Mesendoderm (in vitro differentiated cells): ENCODE data around the gene HOXC4.
"Not testable (repeated sequence)": the region's sequence is repeated elsewhere in the genome, so short reads cannot be mapped to it uniquely, and the experiment has no call there.

Source experiments
- DNase-seq: peaks from one replicate; pipeline ENCODE4 v3.0.0; 2013
- H2AK5ac ChIP-seq: 2 replicates; pipeline ENCODE4 v1.6.1; 2013; ENCODE audit warnings: low read length, inconsistent platforms
- H2BK120ac ChIP-seq: 2 replicates; pipeline ENCODE4 v1.6.1; 2013; ENCODE audit warnings: low read depth, mild to moderate bottlenecking, low read length, moderate library complexity, mixed read lengths
- H2BK15ac ChIP-seq: replicated peaks from 2 replicates; pipeline ENCODE4 v1.6.1; 2013; ENCODE audit warnings: low read depth, mild to moderate bottlenecking, moderate library complexity
- H2BK5ac ChIP-seq: 2 replicates; pipeline ENCODE4 v1.6.1; 2013; ENCODE audit warnings: low read length, inconsistent platforms
- H3K18ac ChIP-seq: 2 replicates; pipeline ENCODE4 v1.6.1; 2013; ENCODE audit warnings: mild to moderate bottlenecking, low read length, mixed read lengths
- H3K23ac ChIP-seq: one replicate; pipeline ENCODE4 v1.6.1; 2013; ENCODE audit warnings: low read length
- H3K27ac ChIP-seq: 2 replicates; pipeline ENCODE4 v1.5.1; 2013; ENCODE audit warnings: low read depth, mild to moderate bottlenecking, inconsistent platforms, low read length, moderate library complexity
- H3K27me3 ChIP-seq: 2 replicates; pipeline ENCODE4 v1.6.1; 2013; ENCODE audit warnings: low read length, control low read depth, mild to moderate bottlenecking, inconsistent platforms; ENCODE audit not compliant: insufficient read depth, poor library complexity
- H3K36me3 ChIP-seq: 2 replicates; pipeline ENCODE4 v1.6.1; 2013; ENCODE audit warnings: low read length, inconsistent platforms; ENCODE audit not compliant: control insufficient read depth, insufficient read depth
- H3K4ac ChIP-seq: one replicate; pipeline ENCODE4 v1.6.1; 2013; ENCODE audit warnings: low read depth, mild to moderate bottlenecking, low read length, moderate library complexity
- H3K4me1 ChIP-seq: 2 replicates; pipeline ENCODE4 v1.6.1; 2013; ENCODE audit warnings: low read depth, low read length, inconsistent platforms; ENCODE audit not compliant: control insufficient read depth
- H3K4me2 ChIP-seq: 2 replicates; pipeline ENCODE4 v1.6.1; 2013; ENCODE audit warnings: low read length
- H3K4me3 ChIP-seq: 2 replicates; pipeline ENCODE4 v1.5.1; 2013; ENCODE audit warnings: mild to moderate bottlenecking, low read length
- H3K56ac ChIP-seq: one replicate; pipeline ENCODE4 v1.6.1; 2013; ENCODE audit warnings: low read length
- H3K79me1 ChIP-seq: 2 replicates; pipeline ENCODE4 v1.6.1; 2013; ENCODE audit warnings: low read length, inconsistent platforms
- H3K79me2 ChIP-seq: 2 replicates; pipeline ENCODE4 v1.6.1; 2013; ENCODE audit warnings: mild to moderate bottlenecking, low read length; ENCODE audit not compliant: control insufficient read depth, insufficient read depth
- H3K9ac ChIP-seq: 2 replicates; pipeline ENCODE4 v1.6.1; 2013; ENCODE audit warnings: low read length, inconsistent platforms
- H4K5ac ChIP-seq: one replicate; pipeline ENCODE4 v1.6.1; 2013; ENCODE audit warnings: low read length
- H4K8ac ChIP-seq: one replicate; pipeline ENCODE4 v1.6.1; 2013; ENCODE audit warnings: low read depth, mild to moderate bottlenecking, control low read depth, low read length, moderate library complexity
- WGBS: extraction: QIAGEN DNeasy Blood & Tissue Kit; methylation state at CpG from one replicate; pipeline ENCODE4 v1.1.7; 2013; ENCODE audit warnings: low lambda C conversion rate, missing lambda C conversion rate; ENCODE audit not compliant: insufficient coverage; ENCODE audit errors: extremely low coverage; 5-methylcytosine and 5-hydroxymethylcytosine counted together

The HOXC4 gene

GRCh38 chr12:54075409-54075808 is 21.8 kb downstream of the HOXC4 start:
- no peaks in the 10 kb centered on the region for H3K4me1 ChIP-seq

DNA sequence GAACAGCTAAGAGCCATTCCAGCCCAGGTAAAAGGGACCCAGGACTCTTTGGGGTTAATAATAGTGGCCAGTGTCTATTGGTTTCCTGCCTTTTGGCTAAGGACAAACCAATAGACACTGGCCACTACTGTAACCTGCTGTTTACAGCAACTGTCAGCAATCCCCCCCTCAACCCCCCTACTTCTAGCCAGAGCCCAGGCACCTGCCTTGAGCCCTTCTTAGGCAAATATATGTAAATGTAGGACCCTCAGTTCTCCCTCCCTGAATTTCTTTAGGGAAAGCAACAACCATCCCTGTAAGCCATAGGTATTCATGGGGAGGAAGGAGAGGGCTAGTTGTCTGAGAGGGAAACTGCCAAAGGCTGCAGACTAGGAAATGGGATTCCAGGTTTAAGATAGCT is 22.3 kb downstream of the HOXC4 start:
- H3K18ac ChIP-seq: no peak overlapping the region
- H2BK5ac ChIP-seq: no peak overlapping the region
- H3K27me3 ChIP-seq: peaks cover 38% of the 10 kb centered on the region
- no peak overlapping the region for H3K27ac ChIP-seq
- no peaks in the 10 kb centered on the region for H3K36me3 ChIP-seq
- no peaks in the 10 kb centered on the region for H3K79me2 ChIP-seq
- H2BK15ac ChIP-seq: no peak overlapping the region
- no peaks in the 10 kb centered on the region for H3K79me1 ChIP-seq
- H3K4me1 ChIP-seq: no peaks in the 10 kb centered on the region
- H4K5ac ChIP-seq: no peak overlapping the region
- no peak overlapping the region for H3K4me3 ChIP-seq
- no peak overlapping the region for H2AK5ac ChIP-seq
- no peak for DNase-seq
- no peak overlapping the region for H3K4ac ChIP-seq
- no peak overlapping the region for H4K8ac ChIP-seq
- H3K56ac ChIP-seq: no peak overlapping the region
- no peak overlapping the region for H2BK120ac ChIP-seq
- H3K23ac ChIP-seq: no peak overlapping the region
- H3K4me2 ChIP-seq: no peak overlapping the region
- no peak overlapping the region for H3K9ac ChIP-seq

More at GRCh38 chr12:54075409-54075808, 21.8 kb downstream of the HOXC4 start:
- no CpG with 5 or more reads among the region's 6 CpGs for WGBS
- Histone ChIP-seq H3K9ac (no peak overlapping the region), H3K18ac (no peak overlapping the region), H3K4me2 (no peak overlapping the region), H3K4ac (no peak overlapping the region), H2AK5ac (no peak overlapping the region), H2BK15ac (no peak overlapping the region), H2BK5ac (no peak overlapping the region), H3K79me1 (no peaks in the 10 kb centered on the region), H4K5ac (no peak overlapping the region), H3K23ac (no peak overlapping the region), H3K27ac (no peak overlapping the region), H3K56ac (no peak overlapping the region), H3K27me3 (peaks cover 39% of the 10 kb centered on the region), H3K4me3 (no peak overlapping the region), H2BK120ac (no peak overlapping the region), H3K79me2 (no peaks in the 10 kb centered on the region), H3K36me3 (no peaks in the 10 kb centered on the region), H4K8ac (no peak overlapping the region)
- DNase-seq: no peak

DNA sequence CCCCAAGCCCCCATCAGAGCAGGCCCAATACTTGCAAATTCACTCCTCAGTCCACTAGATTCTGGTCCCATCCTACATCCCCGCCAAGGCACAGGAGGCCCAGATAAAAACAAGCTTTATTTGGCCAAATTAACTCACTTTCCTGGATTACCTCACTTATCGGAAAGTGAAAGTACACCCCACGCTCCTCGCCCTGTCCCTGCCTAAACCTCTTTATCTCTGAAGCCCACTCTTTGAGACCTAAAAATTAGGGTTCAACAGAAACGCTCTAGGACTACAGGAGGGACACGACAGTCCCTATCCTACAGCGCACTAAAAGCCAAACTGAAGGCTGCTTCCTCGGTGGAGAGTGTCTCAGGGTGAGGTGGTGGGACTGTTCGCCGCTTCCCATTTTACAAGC is 24.2 kb downstream of the HOXC4 start:
- not testable (repeated sequence) for H3K4me1 ChIP-seq, H2BK15ac ChIP-seq, H2BK5ac ChIP-seq, H4K8ac ChIP-seq, H3K36me3 ChIP-seq, H3K79me2 ChIP-seq, H3K56ac ChIP-seq, H3K18ac ChIP-seq, H3K4me2 ChIP-seq, H3K4ac ChIP-seq, DNase-seq, H2BK120ac ChIP-seq, H3K27ac ChIP-seq, H3K79me1 ChIP-seq, H3K9ac ChIP-seq, H2AK5ac ChIP-seq, H4K5ac ChIP-seq, H3K4me3 ChIP-seq, H3K23ac ChIP-seq
- WGBS: no CpG with 5 or more reads among the region's 10 CpGs
- peaks cover 38% of the 10 kb centered on the region for H3K27me3 ChIP-seq

- not testable (repeated sequence) for H3K36me3 ChIP-seq, H3K27ac ChIP-seq, H3K56ac ChIP-seq, H2BK120ac ChIP-seq, H3K18ac ChIP-seq, DNase-seq, H3K4me2 ChIP-seq, H2AK5ac ChIP-seq, H3K4me3 ChIP-seq, H3K79me2 ChIP-seq, H3K4ac ChIP-seq, H4K5ac ChIP-seq, H3K9ac ChIP-seq, H2BK15ac ChIP-seq, H3K79me1 ChIP-seq, H2BK5ac ChIP-seq, H3K23ac ChIP-seq, H3K4me1 ChIP-seq, H4K8ac ChIP-seq
- WGBS: no CpG with 5 or more reads among the region's 9 CpGs
- peaks cover 46% of the 10 kb centered on the region for H3K27me3 ChIP-seq
These were observed 25.5 kb downstream of the HOXC4 start for GRCh38 chr12:54079115-54079514.

GRCh38 chr12:54080008-54080924 is 26.6 kb downstream of the HOXC4 start:
- not testable (repeated sequence) for H3K79me2 ChIP-seq, H3K4me1 ChIP-seq, H3K9ac ChIP-seq, H3K23ac ChIP-seq, H4K5ac ChIP-seq, H2BK15ac ChIP-seq, H3K18ac ChIP-seq, H4K8ac ChIP-seq, H3K79me1 ChIP-seq, H2BK5ac ChIP-seq, H3K4me2 ChIP-seq, H3K4me3 ChIP-seq, H3K36me3 ChIP-seq, DNase-seq, H3K27ac ChIP-seq, H2BK120ac ChIP-seq, H3K56ac ChIP-seq, H2AK5ac ChIP-seq, H3K4ac ChIP-seq
- WGBS: no CpG with 5 or more reads among the region's 19 CpGs
- peaks cover 48% of the 10 kb centered on the region for H3K27me3 ChIP-seq
